NCI-H2029 (cell line): Measurements from ENCODE around the gene TMEM273.

Experiments used
- DNase-seq: peaks from one replicate; lab custom pipeline; 2025; lab: John Stamatoyannopoulos, UW

The TMEM273 gene

DNA sequence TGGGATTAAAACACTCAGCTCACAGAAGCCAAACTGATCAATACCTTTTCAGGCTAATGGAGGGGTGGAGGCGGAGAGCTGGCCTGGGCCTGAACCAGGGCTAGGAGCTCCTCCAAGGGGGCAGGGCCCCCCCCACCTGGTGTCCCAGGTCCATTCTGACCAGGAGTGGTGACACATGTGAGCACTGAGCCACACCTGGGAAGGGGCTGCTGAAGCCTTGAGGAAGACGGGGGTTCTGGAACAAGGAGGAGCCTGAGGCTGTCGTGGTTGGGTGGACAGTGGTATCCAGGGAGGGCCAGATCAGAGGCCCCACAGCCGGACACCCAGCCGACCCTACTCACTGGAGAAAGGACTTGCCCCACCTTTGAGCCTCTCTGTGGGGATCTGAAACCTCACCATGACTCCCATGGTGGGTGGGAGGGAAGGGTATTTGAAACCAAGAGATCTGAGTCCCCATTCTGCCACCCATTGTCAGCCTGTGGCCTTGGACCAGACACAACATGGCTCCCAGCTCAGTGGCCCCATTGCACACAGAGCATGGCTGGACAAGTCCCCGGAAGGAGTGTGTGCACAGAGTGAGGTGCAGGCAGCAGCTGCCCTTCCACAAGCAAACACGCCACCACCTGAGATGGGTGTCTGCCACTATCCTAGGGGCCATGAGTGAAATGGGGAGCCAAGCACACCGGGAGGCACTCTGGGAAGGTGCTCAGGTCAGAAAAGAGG lies 12.4 kb downstream of the TMEM273 start:
- DNase-seq, result no peak

DNA sequence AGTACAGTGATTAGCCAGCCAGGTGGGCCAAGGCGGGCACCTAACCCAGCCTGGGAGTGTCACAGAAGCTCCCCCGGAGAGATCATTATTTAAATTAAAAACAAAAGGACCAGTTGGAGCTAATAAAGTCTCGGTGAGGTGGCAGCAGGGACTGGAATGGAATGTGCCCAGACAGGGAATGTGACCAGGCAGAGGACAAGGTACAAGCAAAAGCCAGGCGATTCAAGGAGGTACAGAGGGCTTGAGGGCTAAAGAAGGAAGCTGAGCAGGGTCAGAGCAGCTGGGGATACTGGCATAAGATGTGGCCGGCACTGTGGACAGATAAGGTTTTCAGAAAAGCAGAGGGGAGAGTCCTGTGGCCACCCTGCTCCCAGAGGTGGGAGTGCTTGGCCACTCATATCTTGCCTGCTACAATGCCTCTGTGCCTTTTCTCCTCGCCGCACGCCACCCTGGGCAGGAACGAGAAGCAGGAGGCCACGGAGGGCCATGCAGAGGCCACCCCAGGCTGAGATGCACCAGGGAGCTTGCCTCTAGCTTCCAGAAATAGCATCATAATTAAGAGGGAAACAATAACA lies 13.2 kb downstream of the TMEM273 start:
- DNase-seq, result no peak

GRCh38 chr10:49174261-49174925 lies 13.8 kb downstream of the TMEM273 start:
- DNase-seq, result no peak

DNA sequence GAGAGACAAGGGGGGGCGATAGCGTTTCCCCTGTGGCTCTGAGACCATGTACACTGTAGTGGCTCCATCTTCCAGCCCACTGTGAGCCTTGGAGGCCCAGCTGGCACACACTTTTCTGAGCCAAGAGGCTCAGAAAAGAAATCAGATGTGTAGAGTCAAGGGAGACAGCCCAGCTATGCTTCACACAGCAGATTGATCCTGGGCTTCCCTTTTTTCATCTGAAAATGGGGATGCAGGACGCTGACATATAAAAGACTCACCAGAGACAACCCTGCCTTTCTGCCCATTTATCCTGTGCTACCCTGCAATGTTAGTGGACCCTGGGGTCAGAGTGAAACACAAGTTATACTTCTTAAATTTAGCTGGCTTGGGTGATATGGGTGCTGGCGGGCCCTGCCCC lies 14.3 kb downstream of the TMEM273 start:
- DNase-seq, result no peak

DNA sequence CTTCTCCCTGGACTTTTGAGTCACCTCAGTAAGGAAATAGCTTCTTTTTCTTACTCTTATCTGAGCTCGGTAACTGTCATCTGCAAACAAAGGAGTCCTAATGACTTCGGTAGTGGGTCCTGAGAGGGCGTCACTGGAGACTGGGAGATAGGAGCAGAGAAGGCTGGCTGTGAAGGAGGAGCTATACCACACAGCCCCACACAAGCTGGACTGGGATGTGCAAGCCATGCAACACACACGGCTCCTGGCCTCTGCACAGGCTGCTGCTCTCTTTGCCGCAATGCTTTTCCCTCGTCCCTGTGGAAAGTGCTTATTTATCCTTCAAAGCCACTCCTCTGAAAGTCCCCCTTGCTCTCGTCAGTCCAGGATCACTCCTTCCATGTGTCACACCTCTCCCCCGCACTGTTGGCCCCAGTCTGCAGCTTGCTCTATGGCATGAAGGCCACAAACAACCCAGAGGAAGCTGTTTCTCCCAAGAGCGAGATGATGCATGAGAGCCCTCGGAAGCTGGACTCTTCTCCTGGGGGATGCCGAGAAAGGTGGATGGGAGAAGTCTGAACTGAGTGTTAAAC lies 14.9 kb downstream of the TMEM273 start:
- no peak for DNase-seq

DNA sequence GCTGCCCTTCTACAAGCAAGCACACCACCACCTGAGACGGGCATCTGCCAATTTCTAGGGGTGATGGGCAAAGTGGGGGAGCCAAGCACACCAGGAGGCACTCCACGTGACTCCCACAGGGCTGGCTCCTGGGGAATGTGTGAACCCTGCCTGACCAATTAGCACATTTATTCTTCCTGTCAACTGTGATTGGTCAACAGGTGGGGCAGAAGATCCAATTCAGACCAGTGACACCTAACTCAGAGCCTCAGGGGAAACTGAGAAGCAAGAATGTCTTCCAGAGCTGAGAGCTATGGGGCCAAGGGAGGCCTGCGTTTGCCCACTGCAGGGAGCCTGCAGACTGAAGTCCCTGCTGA lies 15.4 kb downstream of the TMEM273 start:
- no peak for DNase-seq

- DNase-seq, result no peak
Observed at GRCh38 chr10:49172061-49172776, 16.0 kb downstream of the TMEM273 start.

DNA sequence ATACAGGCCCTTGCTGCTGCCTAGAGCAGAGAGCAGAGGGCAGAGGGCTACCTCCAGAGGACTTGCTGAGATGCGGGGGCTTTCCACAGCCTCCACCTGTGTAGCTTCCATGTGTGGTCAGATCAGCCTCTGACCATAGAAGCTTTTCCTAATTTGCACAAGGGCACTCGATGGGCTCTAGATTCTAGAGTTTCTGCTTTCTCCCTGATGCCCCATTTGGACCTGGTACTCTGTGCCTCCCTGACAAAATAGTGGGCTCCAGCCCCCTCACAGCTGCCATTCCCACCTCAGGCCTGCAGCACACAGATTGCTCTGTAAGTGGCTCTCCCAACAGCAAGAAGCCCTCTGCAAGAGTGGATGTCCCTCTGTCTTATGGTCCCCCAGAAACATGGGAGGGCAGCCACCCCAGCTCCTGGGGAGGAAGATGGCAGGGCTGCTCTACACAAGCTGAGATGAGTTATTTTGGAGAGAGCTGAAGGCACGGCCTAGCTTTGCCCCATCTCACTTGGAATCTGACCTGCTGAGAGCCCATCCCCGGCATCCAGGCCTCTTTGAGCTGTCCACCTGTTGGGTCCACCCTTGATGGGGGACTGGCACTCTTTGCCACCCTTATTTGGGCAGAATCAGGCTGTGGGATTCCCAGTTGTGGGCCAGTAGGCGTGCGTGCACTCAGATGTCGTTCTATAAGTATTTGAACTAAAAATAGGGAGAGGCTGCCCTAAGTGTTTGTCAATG lies 16.7 kb downstream of the TMEM273 start:
- no peak for DNase-seq

GRCh38 chr10:49170632-49171325 lies 17.4 kb downstream of the TMEM273 start:
- no peak for DNase-seq

DNA sequence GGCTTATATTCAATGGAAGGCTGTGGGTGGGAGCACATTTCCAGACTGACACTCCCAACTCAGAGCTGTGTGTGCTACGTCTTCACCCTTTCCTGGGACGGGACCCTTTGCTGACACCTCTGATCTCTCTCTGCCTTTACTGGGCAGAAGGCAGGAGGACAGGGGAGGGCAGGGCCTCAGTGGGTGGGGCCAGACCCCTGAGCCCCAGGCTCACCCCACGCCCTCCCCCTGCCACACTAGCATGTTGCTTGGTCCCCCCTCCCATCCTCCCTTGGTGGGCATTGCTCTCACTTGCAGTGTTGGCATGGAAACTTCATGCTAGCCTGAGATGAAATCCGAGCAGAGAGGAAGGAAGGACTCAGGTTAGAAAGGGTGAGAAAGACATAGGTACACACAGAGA lies 18.4 kb downstream of the TMEM273 start:
- no peak for DNase-seq

GRCh38 chr10:49168831-49169500 lies 19.2 kb downstream of the TMEM273 start:
- no peak for DNase-seq

GRCh38 chr10:49168171-49168540 lies 20.0 kb downstream of the TMEM273 start:
- DNase-seq, result no peak

DNA sequence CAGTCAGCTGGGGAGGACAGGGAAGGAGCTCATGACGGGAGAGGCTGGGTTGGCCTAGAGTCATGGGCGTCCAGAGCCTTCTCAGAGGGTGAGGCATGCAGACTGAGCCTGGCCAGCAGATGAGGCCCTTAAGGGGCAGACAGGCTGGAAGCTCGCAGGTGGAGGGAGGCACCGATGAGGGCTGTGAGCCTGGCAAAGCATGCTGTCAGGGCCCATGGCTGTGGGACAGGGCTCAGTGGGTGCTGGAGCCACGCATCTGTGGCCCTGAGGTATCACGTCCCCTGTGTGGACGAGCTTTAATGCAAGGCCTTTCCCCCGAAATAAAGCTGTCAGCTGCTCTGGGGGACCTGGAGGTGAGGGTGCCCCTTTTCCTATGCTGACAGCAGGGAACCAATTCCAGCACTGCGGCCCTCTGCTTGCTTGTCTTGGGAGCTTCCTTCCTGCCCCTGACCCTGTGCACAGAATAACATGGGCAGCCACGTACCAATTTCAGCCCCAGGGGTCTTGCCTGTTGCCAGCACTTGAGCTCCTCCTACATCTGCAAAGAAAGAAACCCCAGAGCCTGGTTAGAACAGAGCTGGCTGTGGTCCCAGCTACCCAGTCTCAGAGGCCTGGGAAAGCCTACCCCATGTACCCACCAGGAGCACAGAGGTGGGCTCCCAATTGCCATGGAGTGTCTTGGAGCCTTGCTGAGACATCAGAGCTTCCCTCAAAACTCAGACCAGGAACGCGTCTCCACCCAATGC lies 20.6 kb downstream of the TMEM273 start:
- DNase-seq, result no peak

- DNase-seq, result no peak
Observed at GRCh38 chr10:49166484-49167400, 21.4 kb downstream of the TMEM273 start.

GRCh38 chr10:49165821-49166483 lies 22.2 kb downstream of the TMEM273 start:
- no peak for DNase-seq

- no peak for DNase-seq
Observed at GRCh38 chr10:49165259-49165658, 22.9 kb downstream of the TMEM273 start.

- no peak for DNase-seq
Observed at GRCh38 chr10:49164559-49165188, 23.5 kb downstream of the TMEM273 start.

DNA sequence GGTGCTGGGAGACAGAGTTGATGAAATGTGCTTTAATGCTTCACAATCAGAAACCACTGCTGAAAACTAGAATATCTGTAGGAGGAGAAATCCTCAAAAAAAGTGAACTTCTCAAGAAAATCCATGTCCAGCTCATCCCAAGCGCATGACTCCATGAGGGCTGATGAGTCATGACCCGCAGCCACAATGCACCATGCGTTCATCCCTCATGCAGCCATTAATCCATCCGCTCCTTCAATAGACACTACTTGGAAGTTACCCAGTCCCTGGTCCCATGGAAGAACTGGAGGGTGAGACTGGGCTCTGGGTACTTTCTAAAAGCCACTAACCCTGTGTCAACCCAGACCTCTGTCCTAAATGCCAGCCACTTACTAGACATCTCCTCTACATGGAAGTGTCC lies 24.4 kb downstream of the TMEM273 start:
- no peak for DNase-seq
